HG03442 (cell line): ENCODE results near the gene PTRH1.

Source experiments
- ATAC-seq: cut with Tn5 transposase; IDR thresholded peaks from one replicate; pipeline ENCODE4 v1.9.1; 2021; ENCODE audit warnings: mild to moderate bottlenecking, moderate library complexity; ENCODE audit not compliant: unreplicated experiment

The PTRH1 gene

DNA sequence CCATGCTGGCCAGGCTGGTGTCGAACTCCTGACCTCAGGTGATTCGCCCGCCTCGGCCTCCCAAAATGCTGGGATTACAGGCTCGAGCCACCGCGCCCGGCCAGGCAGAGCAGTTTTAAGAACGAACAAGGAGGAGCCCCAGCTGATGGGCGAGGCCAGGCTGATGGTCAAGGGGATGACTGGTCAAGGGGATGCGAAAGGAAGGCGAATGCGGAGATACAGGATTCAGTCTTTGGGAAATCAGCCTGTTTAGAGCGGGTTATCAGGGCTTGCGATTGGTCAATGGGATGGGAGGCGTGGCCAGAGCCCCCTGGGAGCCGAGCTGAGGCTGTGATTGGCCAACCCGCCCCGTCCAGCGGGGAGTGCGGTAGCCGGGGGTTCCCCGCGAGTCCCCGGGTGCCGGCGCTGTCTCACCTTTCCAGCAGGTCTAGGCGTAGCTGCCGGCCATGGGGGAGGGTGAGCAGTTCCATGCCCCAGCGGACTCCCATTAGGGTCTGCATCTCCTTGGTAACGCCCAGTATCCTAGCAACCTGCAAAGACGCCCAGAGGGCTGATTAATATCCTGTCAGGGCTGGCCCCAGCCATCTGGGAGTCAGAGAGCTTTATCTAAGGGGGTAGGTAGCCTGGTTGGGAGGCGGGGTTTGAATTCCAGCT is 27.1 kb upstream of the PTRH1 start:
- ATAC-seq: no peak

DNA sequence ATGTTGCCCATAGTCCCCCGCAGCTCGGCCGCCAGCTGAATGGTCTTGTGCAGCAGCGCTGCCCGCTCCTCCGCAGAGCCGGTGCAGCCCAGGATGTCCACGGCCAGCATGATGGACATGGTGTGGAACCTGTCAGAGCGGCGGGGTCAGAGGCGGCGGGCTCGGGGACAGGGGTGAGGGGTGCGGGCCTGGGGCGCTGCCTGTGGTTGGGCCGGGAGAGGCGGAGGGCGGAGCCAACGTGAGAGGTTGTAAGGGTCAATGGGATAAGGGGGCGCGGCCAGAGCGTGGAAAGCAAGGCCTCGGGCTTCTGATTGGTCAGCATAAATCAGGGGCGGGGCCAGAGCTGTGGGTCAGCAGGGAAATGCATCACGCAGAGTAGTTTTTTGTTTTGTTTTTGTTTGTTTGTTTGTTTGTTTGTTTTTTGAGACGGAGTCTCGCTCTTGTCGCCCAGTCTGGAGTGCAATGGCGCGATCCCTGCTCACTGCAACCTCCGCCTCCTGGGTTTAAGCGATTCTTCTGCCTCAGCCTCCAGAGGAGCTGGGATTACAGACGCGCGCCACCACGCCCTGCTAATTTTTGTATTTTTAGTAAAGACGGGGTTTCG is 26.5 kb upstream of the PTRH1 start:
- no peak for ATAC-seq

DNA sequence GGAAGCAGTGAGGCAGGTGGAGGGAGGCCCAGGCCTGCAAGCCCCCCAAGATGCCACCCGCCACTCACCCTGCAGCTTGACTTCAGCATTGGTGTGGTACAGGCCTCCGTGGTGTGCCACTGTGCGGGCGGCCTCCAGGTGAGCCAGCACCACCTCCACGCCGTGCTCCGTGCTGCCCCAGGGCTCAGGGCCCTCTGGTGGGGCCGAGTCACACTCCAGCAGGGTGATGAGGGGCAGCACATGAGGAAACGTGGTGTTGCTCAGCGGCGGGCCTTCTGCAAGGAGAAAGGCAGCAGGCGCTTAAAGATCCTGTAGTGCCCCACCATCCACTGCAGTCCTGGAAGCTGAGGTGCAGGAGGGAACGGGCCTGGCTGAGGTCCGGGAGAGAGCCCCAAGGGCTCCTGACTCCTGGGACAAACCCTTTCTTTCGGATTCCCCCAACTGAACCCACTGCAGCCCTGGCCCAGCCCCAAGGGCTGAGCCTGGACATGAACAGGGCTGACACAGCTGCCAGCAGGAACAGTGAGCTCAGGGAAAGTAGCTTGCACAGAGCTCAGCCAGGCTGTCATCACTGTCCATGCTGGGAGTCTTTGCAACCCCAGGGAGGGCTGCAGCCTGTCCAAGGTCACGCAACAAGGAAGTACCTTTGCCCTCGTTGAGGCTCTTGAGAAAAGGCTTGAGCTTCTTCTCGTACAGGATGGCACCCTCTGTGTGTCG is 24.3 kb upstream of the PTRH1 start:
- no peak for ATAC-seq

DNA sequence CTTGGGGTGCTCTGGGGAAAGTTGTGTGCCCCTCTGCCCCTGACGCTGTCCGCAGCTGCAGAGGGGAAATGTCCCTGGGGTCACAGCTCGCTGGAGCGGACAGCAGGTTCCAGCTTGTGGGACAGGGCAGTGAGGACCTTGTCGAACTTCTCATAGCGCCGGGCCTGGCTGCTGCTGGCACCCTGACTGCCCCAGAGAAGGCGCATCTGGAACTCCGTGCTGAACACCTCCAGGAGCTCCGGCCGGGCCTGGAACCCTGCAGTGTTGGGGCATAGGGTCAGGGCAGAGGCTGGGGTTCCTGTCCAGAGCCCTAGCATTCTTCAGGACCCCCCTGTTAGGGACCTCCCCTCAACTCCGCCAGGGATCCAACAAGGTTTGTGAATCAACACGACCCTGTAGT is 23.2 kb upstream of the PTRH1 start:
- no peak for ATAC-seq

DNA sequence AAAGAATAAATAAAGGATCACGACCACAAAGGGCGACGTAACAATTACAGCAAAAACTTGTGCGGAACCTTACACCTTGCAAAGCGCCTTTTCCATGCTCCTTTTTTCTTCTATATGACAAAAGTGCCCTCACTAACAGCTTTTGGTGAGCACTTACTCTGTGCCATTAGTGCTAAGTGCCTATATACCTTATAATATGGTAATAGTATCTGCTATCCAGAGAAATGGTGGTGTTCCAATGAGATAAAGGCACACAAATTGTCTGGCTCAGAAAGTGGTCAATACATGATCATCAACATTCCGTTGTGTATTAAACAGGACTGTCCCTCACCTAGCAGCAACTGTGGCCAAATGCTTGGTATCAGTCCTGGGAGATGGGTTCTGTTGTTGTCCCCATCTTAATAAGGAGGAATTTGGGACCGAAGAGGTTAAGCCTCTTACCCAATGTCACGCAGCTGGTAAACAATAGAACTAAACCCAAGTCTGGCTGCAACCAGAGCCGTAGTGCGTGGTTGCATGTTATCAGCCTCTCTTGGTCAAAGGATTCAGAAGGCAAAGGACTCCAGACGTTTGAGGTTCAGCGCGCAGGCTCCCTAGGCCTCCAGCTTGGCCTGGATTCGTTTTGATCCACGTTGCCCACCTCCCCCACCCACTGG is 20.2 kb upstream of the PTRH1 start:
- ATAC-seq: no peak

DNA sequence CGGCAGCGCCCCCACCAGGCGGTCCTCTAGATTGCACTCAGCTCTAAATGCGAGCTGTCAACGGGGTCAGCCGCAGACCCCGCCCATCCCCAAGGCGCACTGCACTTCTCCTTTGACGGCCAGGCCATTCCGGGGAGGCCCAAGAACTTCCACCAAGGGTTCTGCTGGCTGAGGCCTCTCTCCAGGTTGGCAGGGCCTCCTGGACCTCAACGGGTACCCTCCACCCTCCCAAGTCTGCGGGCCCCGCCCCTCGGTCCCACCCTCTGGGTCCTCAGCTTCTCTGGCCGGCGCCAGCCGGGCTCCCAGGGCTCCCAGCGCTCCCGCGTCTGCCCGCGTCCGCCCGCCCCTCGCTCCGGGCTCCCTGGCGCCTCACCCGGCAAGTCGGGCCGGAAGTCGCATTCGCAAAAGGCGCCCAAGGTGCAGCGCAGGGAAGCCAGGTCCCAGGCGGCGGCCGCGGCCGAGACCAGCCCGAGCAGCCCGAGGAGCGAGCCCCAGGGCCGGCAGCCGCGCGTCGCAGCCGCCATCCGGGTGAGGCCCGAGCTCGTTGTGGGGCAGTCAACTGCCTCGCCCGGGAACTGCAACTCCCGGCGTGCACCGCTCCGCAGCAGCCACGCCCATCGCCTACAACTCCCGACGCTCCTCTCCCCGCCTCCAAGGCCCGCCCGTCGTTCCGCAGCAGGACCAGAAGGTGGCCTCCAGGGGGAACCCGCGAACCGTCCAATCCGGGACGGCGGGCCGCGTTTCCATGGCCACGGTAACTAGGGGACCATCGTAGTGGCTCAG is 19.5 kb upstream of the PTRH1 start, which contains the start of gene TOR2A:
TOR2A (minus strand) TSS at position 548 of the 783 bp plus-strand sequence; CDS start at position 524, 24 bp downstream.
- ATAC-seq: peak; percentile 88

DNA sequence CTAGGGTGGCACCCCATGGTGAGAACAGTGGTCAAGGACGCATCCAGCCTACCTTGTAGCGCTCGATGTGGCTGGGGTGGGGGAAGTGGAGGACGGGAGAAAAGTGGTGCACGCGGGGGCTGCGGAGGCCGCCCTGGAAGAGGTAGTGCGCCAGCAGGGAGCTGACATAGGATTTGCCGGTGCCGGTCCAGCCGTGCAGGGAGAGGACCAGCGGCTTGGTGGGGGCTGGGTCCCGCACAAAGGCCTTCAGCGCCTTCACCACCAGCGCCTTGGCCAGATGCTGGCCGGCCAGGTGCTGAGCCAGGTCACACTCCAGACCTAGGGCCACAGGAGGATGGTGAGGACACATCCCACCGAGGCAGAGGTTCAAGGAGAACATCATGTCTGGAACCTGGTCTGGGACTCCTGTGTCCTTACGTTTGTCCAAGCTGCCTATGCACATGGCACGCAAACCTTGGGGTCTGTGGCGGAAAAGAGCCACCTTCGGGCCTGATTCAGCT is 18.8 kb upstream of the PTRH1 start:
- ATAC-seq: no peak

DNA sequence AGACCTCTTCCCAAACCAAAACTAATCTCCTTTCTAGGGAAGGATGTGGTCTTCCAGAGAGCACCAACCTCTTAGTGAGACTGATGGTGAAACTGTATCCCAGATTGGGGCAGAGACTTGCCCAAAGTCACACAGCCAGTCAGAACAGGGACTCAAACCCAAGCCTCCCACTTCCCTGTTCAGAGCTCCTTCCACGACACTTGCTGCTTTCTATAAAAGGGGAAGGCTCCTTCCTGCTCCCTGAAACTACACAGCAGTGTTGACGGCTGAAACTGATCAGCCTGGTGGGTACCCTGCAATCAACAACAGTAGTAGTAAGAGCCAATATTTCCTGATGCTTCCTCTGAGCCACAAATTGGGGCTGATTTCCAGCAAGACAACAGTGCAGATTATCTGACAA is 18.2 kb upstream of the PTRH1 start:
- ATAC-seq: no peak

DNA sequence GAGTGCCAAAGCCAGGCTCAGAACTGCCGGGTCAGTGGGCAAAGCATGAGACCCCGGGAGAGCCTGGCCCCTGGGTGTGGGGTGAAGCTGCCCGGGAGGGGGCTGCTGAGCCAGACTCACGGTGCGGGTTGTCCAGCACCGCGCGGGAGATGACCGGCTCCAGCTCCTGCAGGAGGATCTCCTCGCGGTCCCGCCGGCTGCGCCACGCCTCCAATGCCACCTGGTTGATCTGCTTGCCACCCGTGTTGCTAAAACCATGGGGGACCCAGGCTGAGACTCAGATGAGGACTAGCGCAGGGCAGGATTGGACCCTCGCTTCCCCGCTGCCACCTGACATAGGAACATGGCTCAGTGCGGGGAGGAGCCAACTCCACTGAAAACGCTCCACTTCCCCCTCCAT is 17.0 kb upstream of the PTRH1 start:
- ATAC-seq: no peak

DNA sequence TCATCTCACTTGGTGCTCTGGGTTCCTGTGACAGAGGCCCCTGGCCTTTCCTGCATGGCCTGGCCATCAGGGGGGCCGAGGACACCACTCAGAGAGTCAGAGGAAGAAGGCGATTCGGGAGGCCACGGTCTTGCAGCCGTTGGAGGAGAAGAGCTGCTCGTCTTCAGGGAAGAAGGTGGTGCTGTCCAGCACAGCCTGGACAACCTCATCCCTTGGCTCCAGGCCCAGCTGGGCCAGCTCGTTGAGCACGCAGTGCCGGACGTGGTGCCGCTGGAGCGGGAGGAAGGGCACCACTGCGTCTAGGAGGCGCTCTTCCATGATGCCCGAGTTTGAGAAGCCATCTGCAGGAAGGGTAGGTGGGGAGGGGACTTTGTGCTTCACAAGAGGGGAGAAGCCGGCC is 16.5 kb upstream of the PTRH1 start:
- ATAC-seq: no peak

DNA sequence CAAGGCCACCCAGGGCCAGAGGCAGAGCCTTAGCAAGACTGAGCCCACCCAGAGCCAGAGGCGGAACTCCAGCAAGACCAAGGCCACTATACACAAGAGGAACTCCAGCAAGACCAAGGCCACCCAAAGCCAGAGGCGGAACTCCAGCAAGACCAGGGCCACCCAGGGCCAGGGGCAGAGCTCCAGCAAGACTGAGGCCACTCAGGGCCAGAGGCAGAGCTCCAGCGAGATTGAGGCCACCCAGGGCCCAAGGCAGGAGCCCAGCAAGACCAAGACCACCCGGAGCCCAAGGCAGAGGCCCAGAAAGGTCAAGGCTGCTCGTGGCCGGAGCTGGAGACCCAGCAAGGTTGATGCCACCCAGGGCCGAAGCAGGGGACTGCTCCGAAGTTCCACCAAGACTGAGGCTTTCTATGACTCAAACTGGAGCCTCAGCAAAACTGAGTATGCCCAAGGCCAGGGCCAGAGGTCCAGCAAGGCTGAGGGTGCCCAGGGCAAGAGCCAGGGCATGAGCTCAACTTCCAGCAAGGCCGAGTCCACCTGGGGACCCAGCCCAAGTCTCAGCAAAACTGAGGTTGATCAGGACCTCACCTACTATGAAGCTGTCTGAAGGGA is 15.4 kb upstream of the PTRH1 start:
- ATAC-seq: no peak

DNA sequence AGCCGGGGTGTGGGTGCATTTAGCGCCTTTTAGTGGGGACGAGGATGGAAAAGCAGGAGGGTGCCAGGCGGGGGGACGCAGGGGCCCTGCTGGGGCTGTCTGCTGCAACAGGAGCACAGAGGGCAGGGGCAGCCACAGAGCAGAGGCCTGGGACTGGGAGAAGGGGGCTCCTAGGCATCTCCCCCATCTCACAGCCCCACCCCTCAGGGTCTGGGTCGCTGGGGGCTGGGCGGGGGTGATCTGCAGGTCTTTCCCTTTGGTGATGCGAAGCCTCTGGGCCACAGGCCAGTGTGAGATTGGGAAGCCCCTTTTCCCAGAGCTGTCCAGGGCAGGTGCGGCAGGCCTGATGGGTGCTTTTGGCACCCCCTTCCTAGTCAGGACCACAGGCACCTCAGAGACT is 14.8 kb upstream of the PTRH1 start:
- no peak for ATAC-seq

DNA sequence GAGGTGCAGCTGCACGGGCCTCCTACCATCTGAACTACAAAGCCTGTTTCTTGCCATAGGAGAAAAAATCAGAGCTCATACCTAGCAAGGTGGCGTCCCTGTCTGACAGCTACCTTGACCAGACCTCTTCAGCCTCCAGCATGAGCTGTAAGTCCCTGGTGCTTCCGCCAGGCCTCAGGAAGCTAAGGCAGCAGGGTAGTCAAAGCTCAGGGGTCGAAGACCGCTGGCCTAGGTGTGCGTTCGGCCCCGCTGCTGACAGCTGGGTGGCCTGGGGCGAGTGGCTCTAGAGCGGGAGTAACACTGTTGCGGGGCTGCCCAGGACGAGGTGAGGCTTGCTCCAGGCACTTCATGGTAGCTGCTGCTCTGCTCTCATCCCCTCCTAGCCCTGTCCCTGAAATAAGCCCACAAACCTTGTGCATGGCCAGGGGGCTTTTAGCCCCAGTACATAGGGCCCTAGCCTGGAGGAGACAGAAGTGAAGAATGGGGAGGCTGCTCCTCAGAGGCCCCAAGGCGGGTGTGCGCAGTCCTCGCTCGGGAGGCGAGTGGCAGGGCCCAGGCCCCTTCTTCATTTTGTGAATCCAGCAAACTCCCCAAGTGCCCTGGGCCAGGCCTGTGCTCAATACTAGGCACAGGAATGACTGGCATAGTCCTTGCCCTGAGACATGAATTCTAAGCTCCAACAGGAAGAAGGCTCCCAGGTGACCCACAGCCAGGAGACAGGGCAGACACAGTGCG is 14.2 kb upstream of the PTRH1 start:
- no peak for ATAC-seq

DNA sequence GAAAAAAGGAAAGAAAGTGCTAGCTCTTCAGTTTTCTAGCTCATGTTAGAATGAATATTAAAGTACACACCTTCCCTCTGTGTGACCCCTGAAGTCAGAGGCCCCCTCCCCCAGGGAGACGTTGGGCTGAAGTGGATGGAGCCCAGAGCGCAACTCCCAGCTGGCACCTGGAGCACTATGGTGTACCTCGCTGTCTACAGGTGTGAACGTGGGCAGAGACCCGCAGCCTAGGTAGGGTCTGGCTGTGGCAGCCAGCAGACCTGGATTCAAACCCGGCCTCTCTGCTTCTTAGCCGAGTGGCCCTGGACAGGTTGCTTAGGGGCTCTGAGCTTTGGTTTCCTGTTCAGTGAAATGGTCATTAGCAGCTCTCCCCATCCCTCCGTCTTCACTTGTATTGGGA is 13.3 kb upstream of the PTRH1 start:
- ATAC-seq: no peak

DNA sequence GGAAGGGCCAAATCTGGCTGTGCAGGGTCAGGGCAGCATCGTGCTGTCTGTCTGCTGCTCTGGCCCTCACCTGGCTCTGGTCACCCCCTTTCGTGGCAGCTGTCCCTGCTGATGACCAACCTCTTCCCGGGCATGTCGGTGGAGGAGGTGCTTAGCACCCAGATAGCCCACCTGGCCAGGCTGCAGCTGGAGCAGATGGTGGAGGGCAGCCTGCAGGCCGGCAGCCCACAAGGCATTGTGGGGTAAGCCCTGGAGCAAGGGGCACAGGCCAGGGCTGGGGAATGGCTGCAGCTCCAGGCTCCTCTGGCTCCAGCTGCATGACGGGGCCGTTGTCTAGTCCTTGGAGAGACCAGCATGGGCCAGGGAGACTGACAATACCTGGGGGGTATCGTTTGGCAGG is 11.4 kb upstream of the PTRH1 start:
- ATAC-seq: no peak

DNA sequence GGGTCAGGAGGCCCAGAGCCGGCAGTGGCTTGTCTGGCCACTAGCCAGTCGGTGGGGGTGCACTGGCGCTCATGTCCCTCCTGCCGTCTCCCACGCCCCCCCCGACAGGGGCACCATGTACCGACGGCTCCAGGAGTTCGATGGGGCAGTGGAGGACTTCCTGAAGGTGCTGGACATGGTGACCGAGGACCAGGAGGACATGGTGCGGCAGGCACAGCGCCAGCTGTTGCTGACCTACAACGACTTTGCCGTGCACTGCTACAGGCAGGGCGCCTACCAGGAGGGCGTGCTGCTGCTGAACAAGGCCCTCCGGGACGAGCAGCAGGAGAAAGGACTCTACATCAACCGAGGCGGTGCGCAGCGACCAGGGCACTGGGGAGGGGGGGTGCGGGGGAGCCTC is 8.5 kb upstream of the PTRH1 start:
- ATAC-seq: no peak

DNA sequence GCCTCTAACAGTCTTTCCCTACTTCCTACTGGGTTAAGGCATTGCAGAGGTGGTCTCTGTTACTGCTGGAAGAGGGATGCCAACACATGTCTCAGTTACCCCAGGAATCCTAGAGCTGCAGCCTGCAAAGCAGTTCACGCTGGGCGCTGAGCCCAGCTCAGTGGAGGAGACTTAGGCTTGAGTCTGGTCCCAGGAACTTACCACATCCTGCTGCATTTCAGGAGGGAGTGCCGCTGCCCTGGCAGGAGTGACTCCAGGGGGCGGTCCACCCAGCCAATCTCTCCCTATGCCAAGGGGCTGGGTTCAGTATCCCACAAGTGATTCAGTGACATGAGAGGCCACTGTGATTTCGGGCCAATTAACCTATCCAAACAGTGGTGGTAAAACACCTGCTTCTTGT is 8.0 kb upstream of the PTRH1 start:
- ATAC-seq: no peak

DNA sequence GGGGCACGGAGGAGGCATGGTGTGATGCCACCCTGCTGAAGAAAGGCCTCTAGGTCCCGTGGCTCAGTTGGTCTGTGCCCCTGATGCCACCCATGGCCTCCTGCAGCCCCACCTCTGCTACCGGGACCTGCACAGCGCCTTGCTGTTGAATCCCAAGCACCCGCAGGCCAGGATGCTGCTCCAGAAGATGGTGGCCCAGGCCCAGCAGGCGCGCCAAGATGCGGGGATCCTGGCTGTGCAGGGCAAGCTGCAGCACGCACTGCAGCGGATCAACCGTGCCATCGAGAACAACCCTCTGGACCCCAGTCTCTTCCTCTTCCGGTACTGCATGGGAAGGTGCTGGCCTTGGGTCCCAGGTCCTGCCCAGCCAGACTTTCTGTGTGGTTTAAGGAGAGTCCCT is 7.5 kb upstream of the PTRH1 start:
- ATAC-seq: no peak

DNA sequence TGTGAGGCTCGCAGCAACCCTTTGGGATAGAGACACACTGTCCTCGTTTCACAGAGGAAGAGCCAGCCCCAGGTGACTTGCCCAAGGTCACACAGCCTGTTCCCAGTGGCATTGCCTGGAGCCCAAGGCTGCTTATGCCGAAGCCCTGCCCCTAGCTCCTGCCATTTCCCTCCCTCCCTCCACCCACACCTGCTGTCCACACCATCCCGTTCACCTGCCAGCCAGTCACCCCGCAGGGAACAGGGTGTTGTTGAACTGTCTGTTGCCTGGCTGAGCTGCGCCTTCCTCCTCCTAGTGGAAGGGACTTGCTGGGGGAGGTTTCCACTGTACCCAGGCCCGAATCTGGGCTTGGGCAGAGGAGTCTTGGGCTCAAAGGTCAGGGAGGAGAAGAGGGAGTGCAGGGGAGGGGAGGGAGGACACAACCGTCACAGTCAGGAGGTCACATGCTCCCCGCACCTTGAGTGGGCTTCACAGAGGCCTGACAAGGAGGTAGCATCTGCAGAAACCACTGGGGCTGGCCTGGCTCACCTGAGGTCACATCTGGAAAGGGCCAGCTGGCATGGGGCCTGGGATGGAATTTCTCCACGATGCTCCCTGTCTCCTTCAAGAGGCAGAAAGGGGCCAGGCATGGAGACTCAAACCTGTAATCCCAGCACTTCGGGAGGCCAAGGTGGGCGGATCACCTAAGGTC is 6.7 kb upstream of the PTRH1 start:
- ATAC-seq: no peak
